HepG2 (cell line): ENCODE measurements around the gene LIMA1. TPM values are rescaled to one million over a fixed set of nuclear protein-coding genes. Genes with fewer than 3 reads are reported as not detected.

ENCODE experiments used
- ATAC-seq: fragments of 200-7000 bp; cut with Tn5 transposase; 3 replicates; pipeline ENCODE4 v1.9.1; 2020; ENCODE audit warnings: mild to moderate bottlenecking, moderate library complexity
- BruUV-seq: library from RNA; stranded (reverse); fragments of 400-500 nt; replicated peaks from 2 replicates; lab custom pipeline; 2021; lab: Mats Ljungman, UMichigan
- CTCF ChIA-PET: fragments of 300-600 bp; formaldehyde crosslinking; extraction: SDS; loops from one replicate; lab custom pipeline; 2021; ENCODE audit warnings: low total read pairs, inconsistent platforms, low intra/inter-chr PET ratio; lab: Yijun Ruan, JAX
- POLR2A ChIA-PET: fragments of 350-600 bp; sonication (Branson Sonifier 250); formaldehyde crosslinking; loops from one replicate; lab custom pipeline; 2020; ENCODE audit warnings: antibody characterized with exemption, inconsistent platforms; lab: Yijun Ruan, JAX
- DNase-seq: peaks from one replicate; pipeline ENCODE4 v3.0.0-alpha.2; 2015; ENCODE audit warnings: low spot score
- FAIRE-seq: peaks from 3 replicates; lab custom pipeline; 2011; peaks lifted over from hg19 to GRCh38; lab: Jason Lieb, UNC
- H2AFZ ChIP-seq: one replicate; pipeline ENCODE4 v1.6.1; 2011; ENCODE audit warnings: low read length, inconsistent platforms
- H3K27ac ChIP-seq: fragments of 300-600 bp; 3 replicates; pipeline ENCODE4 v1.8.0; 2011; ENCODE audit warnings: mixed run types, mild to moderate bottlenecking, mixed read lengths, low read length, inconsistent platforms; ENCODE audit not compliant: insufficient read depth; ENCODE audit errors: extremely low read length
- H3K27me3 ChIP-seq, 2 experiments: fragments of 200-600 bp in 1 of 2; 2 replicates in 1 of 2; 3 replicates in 1 of 2; pipeline versions ENCODE4 v1.6.0 to v1.8.0; 2011; ENCODE audit warnings: low read length in 2 of 2, mild to moderate bottlenecking in 2 of 2, moderate library complexity in 2 of 2, inconsistent platforms in 1 of 2; ENCODE audit not compliant: insufficient read depth in 2 of 2, control insufficient read depth in 1 of 2
- H3K36me3 ChIP-seq, 2 experiments: fragments of 200-600 bp in 1 of 2; replicated peaks in 1 of 2; 2 replicates in 1 of 2; 3 replicates in 1 of 2; pipeline versions ENCODE4 v1.5.1 to v1.8.0; 2011; ENCODE audit warnings: low read length in 2 of 2, inconsistent platforms in 1 of 2; ENCODE audit not compliant: insufficient read depth in 2 of 2, control insufficient read depth in 1 of 2
- H3K4me1 ChIP-seq: 2 replicates; pipeline ENCODE4 v1.5.1; 2012; ENCODE audit warnings: low read length, inconsistent platforms; ENCODE audit not compliant: insufficient read depth
- H3K4me2 ChIP-seq: 2 replicates; pipeline ENCODE4 v1.6.0; 2011; ENCODE audit warnings: low read depth, low read length, inconsistent platforms
- H3K4me3 ChIP-seq, 3 experiments: fragments of 200-600 bp in 1 of 3; sonication (generic), shearing (Covaris generic) in 1 of 3; replicated peaks in 1 of 3; 2 replicates each; pipeline ENCODE4 v1.5.1; 2011 to 2016; ENCODE audit warnings: low read length in 3 of 3, inconsistent platforms in 2 of 3, low read depth in 2 of 3, mild to moderate bottlenecking in 2 of 3, control low read depth in 1 of 3, mixed read lengths in 1 of 3; ENCODE audit not compliant: insufficient read depth in 1 of 3
- H3K79me2 ChIP-seq: one replicate; pipeline ENCODE4 v1.6.1; 2011; ENCODE audit warnings: low read length, inconsistent platforms; ENCODE audit not compliant: insufficient read depth
- H3K9ac ChIP-seq: 2 replicates; pipeline ENCODE4 v1.6.0; 2011; ENCODE audit warnings: mild to moderate bottlenecking, low read depth, low read length, inconsistent platforms; ENCODE audit not compliant: insufficient read depth
- H3K9me3 ChIP-seq: 2 replicates; pipeline ENCODE4 v1.5.1; 2012; ENCODE audit warnings: mild to moderate bottlenecking, low read length
- H4K20me1 ChIP-seq: 2 replicates; pipeline ENCODE4 v1.6.0; 2011; ENCODE audit warnings: inconsistent platforms, mild to moderate bottlenecking, low read length, moderate library complexity; ENCODE audit not compliant: insufficient read depth
- ATF1 ChIP-seq: IDR thresholded peaks from 2 replicates; pipeline ENCODE4 v1.6.1; 2016; ENCODE audit warnings: mild to moderate bottlenecking, control low read depth
- DDIT3 ChIP-seq: sonication (generic); formaldehyde crosslinking; IDR thresholded peaks from 2 replicates; pipeline ENCODE4 v1.4.0; 2020; ENCODE audit warnings: mild to moderate bottlenecking, missing genetic modification reagents
- FOXM1 ChIP-seq: sonication (generic); formaldehyde crosslinking; IDR thresholded peaks from 2 replicates; pipeline ENCODE4 v1.5.0; 2020; ENCODE audit warnings: missing genetic modification reagents
- LRRFIP1 ChIP-seq: sonication (generic); formaldehyde crosslinking; conservative IDR thresholded peaks from 2 replicates; pipeline ENCODE4 v1.4.0; 2020; ENCODE audit warnings: missing genetic modification reagents
- NR0B2 ChIP-seq: sonication (generic); formaldehyde crosslinking; IDR thresholded peaks from 2 replicates; pipeline ENCODE4 v1.4.0; 2020; ENCODE audit warnings: mild to moderate bottlenecking, missing genetic modification reagents
- ZBTB10 ChIP-seq: sonication (generic); formaldehyde crosslinking; IDR thresholded peaks from 2 replicates; pipeline ENCODE4 v1.4.0; 2020; ENCODE audit warnings: missing genetic modification reagents, borderline replicate concordance
- ZMAT5 ChIP-seq: sonication (generic); formaldehyde crosslinking; IDR thresholded peaks from 2 replicates; pipeline ENCODE4 v1.5.0; 2020; ENCODE audit warnings: mild to moderate bottlenecking, low read depth, missing genetic modification reagents, borderline replicate concordance
- ZNF432 ChIP-seq: sonication (generic); formaldehyde crosslinking; IDR thresholded peaks from 2 replicates; pipeline ENCODE4 v1.5.0; 2020; ENCODE audit warnings: missing genetic modification reagents, mild to moderate bottlenecking, borderline replicate concordance
- WGBS: methylation state at CpG from one replicate; pipeline ENCODE4 v1.1.6; 2017; ENCODE audit warnings: low lambda C conversion rate; 5-methylcytosine and 5-hydroxymethylcytosine counted together
- in situ Hi-C: cut with HindIII; loops from 2 replicates; pipeline ENCODE4 v1.10.0; 2017; ENCODE audit warnings: low pct_unique_long_range_greater_than_20kb; ENCODE audit not compliant: extremely low pct_ligation_motif_present
- intact Hi-C: fragments of 100-400 bp; cut with micrococcal nuclease; formaldehyde crosslinking; loops from one replicate; pipeline ENCODE4 v1.10.0; 2022; ENCODE audit not compliant: unreplicated experiment
- polyA plus RNA-seq, 8 experiments: library from polyadenylated mRNA; depleted of rRNA in 3 of 8; stranded (reverse) in 7 of 8; unstranded in 1 of 8; fragments of >200 nt; fragmentation: Illumina TruSeq in 4 of 8; extraction: Trizol in 4 of 8; gene quantifications; 2 replicates each; pipeline versions ENCODE4 v1.2.1 to v1.2.3, GENCODE V29; 2011 to 2016; ENCODE audit warnings: low read depth in 4 of 8, missing spikeins in 1 of 8, mixed read lengths in 1 of 8; ENCODE audit not compliant: insufficient read depth in 1 of 8
- total RNA-seq, 5 experiments: library from RNA; depleted of rRNA; stranded (reverse); fragments of >200 nt; fragmentation: Illumina TruSeq; extraction: Trizol; gene quantifications; 2 replicates each; pipeline ENCODE4 v1.2.3, GENCODE V29; 2016; ENCODE audit warnings: low read depth in 1 of 5

Gene LIMA1
- total and polyA plus RNA-seq, 2 of the 13 experiments (the other 11 are each of a cell fraction or from before 2014, with no cell fraction given): 13.0 to 19.8 TPM

GRCh38 chr12:50276068-50276467 is 7.3 kb downstream of the LIMA1 start:
- no peak overlapping the region for H3K9ac ChIP-seq
- CTCF ChIA-PET: no interaction called here
- POLR2A ChIA-PET: no interaction called here
- no peaks in the 10 kb centered on the region for H3K9me3 ChIP-seq
- no peaks in the 10 kb centered on the region for H3K79me2 ChIP-seq
- ATAC-seq (no peak), DNase-seq (no peak), FAIRE-seq (no peak)
- in situ Hi-C loops: no loop called here
- H3K4me2 ChIP-seq: no peak overlapping the region
- no peak overlapping the region for H2AFZ ChIP-seq
- H3K27ac ChIP-seq: no peak overlapping the region
- intact Hi-C loops: no loop called here
- H4K20me1 ChIP-seq: no peaks in the 10 kb centered on the region
- H3K4me3 ChIP-seq: no peak overlapping the region
- TF ChIP-seq ZNF432 (CRISPR knock-in tag) (no peak), ZMAT5 (CRISPR knock-in tag) (no peak), LRRFIP1 (CRISPR knock-in tag) (no peak), FOXM1 (CRISPR knock-in tag) (no peak), ATF1 (CRISPR knock-in tag) (no peak), NR0B2 (CRISPR knock-in tag) (no peak), ZBTB10 (CRISPR knock-in tag) (no peak), DDIT3 (CRISPR knock-in tag) (no peak)
- 100% methylated on average over 2 of the region's 2 CpGs for WGBS
- H3K36me3 ChIP-seq: no peaks in the 10 kb centered on the region
- no peaks in the 10 kb centered on the region for H3K27me3 ChIP-seq
- H3K4me1 ChIP-seq: peaks cover 69% of the 10 kb centered on the region
- no TSS peak for BruUV-seq
